HG03039 (cell line): Measurements from ENCODE around the gene FAM168A.
"Not testable (repeated sequence)": the region's sequence is repeated elsewhere in the genome, so short reads cannot be mapped to it uniquely, and the experiment has no call there.

ENCODE experiments used
- ATAC-seq: cut with Tn5 transposase; IDR thresholded peaks from one replicate; pipeline ENCODE4 v1.9.1; 2021; ENCODE audit warnings: mild to moderate bottlenecking, moderate library complexity; ENCODE audit not compliant: unreplicated experiment

FAM168A gene

GRCh38 chr11:73597336-73597955 is 466 bp downstream of the FAM168A start:
- ATAC-seq = no peak

- no peak for ATAC-seq
Observed at GRCh38 chr11:73596547-73596946, 1.4 kb downstream of the FAM168A start.

DNA sequence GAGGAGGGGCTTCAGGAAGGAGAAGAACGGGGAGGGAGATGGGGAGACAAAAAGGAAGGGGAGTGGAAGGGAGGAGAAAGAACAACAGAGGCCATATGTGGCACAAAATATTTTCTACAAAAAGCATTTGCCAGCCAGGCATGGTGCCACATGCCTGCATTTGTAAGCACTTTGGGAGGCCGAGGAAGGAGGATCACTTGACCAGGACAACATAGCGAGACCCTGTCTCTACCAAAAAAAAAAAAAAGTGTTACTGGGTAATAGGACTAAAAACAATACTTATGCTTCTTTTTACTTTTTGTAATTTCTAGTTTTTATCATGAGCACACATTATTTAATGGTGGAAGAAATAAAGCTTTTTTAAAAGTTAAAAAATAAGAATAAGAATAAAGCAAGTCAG is 5.3 kb downstream of the FAM168A start:
- ATAC-seq = no peak

DNA sequence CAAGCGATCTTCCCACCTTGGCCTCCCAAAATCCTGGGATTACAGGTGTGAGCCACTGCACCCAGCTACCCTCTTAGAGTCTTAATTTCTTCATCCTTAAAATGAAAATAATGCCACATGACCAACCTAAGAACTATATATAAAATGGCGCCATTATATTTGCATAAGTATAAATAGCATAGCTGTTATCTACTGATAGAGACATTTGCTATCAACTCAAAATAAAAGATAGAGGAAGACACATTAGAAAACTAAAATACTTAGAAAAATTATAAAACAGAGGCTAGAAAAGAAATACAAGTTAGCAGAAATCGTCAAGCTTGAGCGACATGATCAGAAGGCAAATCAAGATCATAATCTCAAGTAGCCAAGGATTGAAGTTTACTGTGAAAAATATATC is 6.2 kb downstream of the FAM168A start:
- ATAC-seq = no peak

- no peak for ATAC-seq
Observed at GRCh38 chr11:73590991-73591390, 6.9 kb downstream of the FAM168A start.

DNA sequence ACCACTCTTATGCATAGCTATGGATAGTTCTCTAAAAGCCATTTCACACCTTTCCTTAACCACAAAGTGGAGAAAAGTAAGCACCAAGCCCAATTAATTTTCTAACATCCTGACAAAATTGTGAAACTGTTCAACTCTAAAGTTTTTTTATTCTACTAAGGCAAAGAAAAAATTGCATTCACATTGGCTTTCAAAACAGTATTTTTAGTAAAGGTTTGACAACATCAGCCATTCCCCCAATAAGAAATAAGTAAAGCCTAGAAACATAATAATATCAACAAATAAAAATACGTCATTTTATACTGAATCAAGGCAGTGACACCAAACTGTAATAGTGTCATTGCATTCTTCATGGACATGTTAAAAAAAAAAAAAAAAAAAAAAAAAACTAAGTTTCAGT is 11.1 kb downstream of the FAM168A start:
- no peak for ATAC-seq

DNA sequence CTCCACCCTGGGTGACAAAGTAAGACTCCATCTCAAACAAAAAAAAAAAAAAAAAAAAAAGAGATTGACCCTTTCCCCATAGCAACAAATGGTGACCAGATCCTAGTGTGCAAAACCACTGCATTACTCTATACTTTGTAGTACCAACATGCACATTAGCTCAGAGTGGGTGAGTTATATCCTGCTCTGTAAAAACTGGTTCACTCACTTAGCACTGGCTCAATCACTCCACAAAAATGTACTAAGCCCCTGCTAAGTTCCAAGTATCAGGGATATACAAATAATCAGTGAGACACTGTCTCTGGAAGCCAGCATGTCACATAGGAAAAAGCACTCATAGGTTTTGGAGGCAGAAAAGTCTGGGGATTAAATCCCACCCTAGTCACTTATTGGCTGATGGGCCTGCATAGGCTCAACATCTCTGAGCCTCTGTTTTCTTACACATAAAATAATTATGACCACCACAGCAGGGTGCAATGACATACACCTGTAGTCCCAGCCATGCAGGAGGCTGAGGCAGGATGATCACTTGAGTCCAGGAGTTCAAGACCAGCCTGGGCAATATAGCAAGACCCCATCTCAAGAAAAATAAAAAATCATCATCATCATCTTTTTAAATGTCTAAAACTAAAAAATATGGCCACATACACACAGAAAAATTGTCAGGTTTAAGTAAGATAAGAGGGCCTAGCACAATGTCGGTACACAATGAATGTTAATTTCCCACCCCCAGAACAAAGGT is 11.9 kb downstream of the FAM168A start:
- ATAC-seq = no peak

- ATAC-seq = no peak
Observed at GRCh38 chr11:73584831-73585230, 13.1 kb downstream of the FAM168A start.

- ATAC-seq = no peak
Observed at GRCh38 chr11:73582653-73583052, 15.3 kb downstream of the FAM168A start.

- ATAC-seq = not testable (repeated sequence)
Observed at GRCh38 chr11:73580749-73581148, 17.2 kb downstream of the FAM168A start.

DNA sequence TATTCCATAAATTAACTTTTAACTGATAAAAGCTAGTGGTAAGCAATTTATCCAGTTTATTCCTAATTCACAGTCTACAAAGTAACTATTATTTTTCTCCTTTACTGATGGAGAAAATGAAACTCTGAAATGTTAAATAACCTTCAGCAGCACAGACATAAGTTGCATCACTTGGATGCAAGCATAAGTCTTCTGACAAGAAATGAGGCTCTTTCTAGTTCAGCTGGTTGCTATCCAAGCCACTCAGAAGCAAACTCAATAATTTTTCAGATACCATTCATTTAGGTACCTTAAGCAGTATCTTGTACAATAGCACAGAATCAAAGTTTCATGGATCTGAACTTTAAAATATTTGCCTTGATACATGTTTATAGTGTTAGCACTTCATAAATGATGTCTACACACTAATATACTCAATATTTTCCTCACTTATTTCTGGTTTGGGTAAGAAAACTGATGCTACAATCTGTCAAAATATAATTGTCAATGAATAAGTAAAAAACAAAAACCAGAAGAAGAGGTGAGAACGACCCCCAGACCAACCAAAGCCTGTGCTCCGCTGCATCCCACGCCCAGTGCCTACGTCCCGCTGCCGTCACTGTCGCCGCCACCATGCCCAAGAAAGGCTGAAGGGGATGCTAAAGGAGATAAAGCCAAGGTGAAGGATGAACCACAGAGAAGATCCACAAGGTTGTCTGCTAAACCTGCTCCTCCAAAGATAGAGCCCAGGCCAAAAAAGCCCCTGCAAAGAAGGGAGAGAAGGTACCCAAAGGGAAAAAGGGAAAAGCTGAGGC is 18.1 kb downstream of the FAM168A start:
- no peak for ATAC-seq

DNA sequence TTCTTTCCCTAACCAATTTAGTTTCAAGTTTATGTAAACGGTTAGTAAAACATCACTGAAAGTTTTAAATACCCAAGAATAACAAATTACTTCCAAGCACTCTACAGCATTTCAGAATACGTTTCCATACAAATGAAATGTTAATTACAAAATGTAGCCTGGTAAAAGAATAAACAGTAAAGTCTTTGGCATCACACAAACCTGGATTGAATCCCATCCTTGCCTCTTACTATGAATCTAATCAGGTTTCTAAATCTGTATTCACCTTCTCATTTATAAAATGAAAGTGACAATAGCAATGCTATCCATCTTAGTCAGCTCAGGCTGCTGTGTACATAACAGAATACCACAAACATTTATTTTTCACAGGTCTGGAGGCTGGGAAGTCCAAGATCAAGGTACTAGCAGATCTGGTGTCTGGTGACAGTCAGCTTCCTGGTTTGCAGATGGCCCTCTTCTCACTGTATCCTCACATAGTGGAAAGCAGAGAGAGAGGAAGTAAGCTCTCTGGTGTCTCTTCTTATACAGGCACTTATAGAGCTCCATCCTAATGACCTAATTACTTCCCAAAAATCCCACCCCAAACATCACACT is 19.2 kb downstream of the FAM168A start:
- ATAC-seq = no peak

DNA sequence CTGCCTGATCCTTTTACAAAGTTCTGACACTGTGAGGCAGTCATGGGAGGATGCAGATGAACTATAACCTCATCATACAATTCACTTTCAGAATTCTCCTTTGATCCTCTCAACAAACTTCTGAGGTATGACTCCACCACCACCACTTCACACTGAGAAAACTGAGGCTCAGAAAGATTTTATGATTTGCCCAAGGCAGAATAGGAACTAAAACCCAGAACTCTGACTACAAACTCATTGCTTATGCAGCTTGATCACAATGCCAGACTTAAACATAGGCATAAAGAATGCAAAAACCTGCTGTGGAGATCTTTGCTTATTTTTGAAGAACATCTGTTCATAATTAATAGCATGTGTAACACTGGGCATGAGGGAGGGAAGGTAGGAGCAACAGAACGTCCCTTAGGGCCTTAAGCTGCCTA is 20.4 kb downstream of the FAM168A start:
- no peak for ATAC-seq

DNA sequence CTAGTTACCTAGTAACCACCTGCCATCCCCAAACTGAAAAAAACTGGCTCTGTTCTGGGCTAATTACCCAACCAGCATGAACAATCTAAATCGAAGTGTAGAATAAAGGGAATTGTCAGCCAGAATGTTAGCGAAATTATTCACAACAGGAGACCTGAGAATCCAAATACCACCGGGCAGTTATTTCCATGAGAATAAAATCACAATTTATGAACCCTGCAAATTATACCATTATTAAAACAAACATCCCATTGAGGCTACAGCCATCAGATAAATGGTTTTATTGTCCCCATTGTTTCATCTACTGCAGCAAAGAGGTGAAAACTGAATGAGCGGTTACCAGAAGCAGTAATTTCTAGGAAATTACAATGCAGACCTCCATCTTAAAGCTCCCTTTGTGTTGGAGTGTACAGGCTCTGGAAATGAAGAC is 21.7 kb downstream of the FAM168A start:
- ATAC-seq = no peak

- not testable (repeated sequence) for ATAC-seq
Observed at GRCh38 chr11:73571982-73572381, 25.9 kb downstream of the FAM168A start.

- no peak for ATAC-seq
Observed at GRCh38 chr11:73570415-73571114, 27.3 kb downstream of the FAM168A start.

DNA sequence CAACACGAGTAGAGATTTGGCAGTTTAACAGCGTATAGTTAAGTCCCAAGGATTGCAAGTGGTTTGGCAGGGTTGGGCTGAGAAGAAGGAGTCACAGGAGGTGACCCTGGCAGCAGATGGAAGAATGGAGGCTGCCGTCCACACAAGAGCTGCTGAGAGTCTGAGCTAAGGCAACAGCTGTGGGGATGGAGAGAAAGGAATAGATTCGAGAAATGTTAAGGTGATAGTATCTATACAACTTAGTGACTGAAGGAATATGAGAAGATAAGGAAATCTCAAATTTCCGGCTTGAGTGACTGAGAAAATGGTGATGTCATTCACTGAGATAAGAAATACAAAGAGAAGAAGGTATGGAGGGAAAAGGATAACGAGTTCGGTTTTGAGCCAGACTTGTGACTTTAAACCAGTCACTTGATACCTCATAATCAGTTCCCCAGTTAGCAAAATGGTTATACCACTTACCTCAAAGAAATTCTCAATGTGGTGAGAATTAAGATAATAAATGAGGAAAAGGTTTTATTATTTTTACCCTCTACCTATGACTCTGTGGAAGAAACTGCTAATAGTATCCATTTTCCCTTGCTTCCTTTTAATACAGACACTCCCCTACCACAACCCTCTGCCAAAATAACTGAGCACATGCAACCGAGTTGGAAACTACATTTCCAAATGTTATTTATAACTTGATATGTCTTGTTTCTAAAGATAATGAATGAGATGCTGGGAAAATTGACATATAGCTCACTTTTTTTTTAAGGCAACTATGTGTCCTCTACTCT is 30.7 kb downstream of the FAM168A start:
- ATAC-seq = no peak

DNA sequence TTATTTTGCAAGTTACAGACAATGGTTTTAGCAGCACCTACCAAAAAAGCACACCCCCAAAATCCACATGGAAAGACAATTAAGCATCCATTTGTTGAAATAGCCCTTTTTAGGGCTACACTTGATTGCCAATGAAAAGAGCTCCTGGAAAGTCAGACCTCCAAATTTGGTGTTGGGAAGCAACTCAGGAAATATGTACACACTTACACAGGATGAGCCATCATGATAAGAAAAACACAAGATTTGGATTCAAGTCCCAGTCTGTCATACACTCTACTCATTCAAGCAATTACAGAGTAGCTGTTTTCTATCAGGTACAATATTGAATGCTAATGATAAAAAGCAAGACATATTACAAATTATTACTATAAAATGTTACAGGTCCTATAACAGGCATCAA is 31.5 kb downstream of the FAM168A start:
- ATAC-seq = no peak

DNA sequence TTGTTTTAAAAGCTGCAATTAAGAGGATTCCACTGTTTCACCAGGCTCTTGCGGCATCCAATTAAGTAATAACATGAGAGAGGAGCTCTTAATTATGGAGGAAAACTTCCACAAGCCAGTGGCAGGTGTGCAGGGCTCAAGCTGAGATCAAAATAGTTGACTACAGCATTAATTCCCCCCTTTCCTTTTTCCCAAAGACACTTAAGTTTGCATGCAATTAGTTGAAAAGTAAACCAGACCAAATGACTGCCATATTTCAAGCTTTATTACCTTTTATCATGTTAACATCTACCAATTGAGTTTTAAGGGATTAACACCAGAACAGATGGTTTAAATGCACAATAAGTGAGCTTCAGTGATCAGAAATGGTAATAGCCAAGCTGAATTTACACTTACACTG is 32.1 kb downstream of the FAM168A start:
- no peak for ATAC-seq

DNA sequence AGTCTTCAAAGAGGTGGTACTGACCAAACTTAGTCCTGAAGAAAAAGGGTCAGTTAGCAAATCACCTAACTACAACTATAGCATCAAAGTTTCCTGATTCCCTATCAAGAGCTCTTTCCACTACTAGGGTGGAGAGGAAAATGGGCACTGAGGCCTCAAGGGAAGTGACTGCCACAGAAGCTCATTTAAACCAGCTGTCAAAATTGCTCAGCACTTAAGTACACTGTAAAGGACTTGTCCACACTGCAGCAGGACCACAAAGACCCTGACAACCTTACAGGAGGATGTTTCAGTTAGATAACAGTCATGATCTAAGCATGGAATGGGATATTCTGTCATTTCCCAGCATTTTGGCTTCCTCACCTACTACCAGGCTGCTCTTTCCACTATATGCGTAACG is 33.0 kb downstream of the FAM168A start:
- ATAC-seq = no peak
